Renal cortical epithelial cell (primary cell): Measurements from ENCODE around the gene CERS5. TPM values are rescaled to one million over a fixed set of nuclear protein-coding genes. Genes with fewer than 3 reads are reported as not detected.

Experiments
- total RNA-seq: library from RNA; depleted of rRNA; stranded (reverse); fragments of >200 nt; gene quantifications from 2 replicates; pipeline ENCODE4 v1.2.3, GENCODE V29; 2014

CERS5 gene
- total RNA-seq, 1 donor from 2014 or later, result 55.8 TPM

Other genes starting within 250 kb of the CERS5 start
- 0.30 TPM in 1 of 2 replicates, not detected in the other for gene AQP2, start 216.6 kb downstream of the CERS5 start, total RNA-seq
- gene AQP5, start 205.5 kb downstream of the CERS5 start, total RNA-seq, result not detected in 2 replicates
- not detected in 2 replicates for gene AQP6, start 194.4 kb downstream of the CERS5 start, total RNA-seq
- gene RACGAP1, start 141.9 kb downstream of the CERS5 start, total RNA-seq, result 20.7 and 48.6 TPM in 2 replicates
- 0.30 TPM in 1 of 2 replicates, not detected in the other for gene ASIC1, start 109.8 kb downstream of the CERS5 start, total RNA-seq
- 53.0 and 85.0 TPM in 2 replicates for gene SMARCD1, start 82.0 kb downstream of the CERS5 start, total RNA-seq
- 0.69 and 0.70 TPM in 2 replicates for gene GPD1, start 63.4 kb downstream of the CERS5 start, total RNA-seq
- gene COX14, start 55.1 kb downstream of the CERS5 start, total RNA-seq, result 41.5 and 73.3 TPM in 2 replicates
- gene LIMA1, start 116.2 kb upstream of the CERS5 start, total RNA-seq, result 49.3 and 58.7 TPM in 2 replicates
- not detected in 2 replicates for gene FAM186A, start 229.2 kb upstream of the CERS5 start, total RNA-seq
- gene LARP4, start 233.5 kb upstream of the CERS5 start, total RNA-seq, result 34.7 and 61.2 TPM in 2 replicates